Endothelial cell (in vitro differentiated cells): ENCODE measurements around the gene RFC3. TPM values are rescaled to one million over a fixed set of nuclear protein-coding genes. Genes with fewer than 3 reads are reported as not detected.

ENCODE experiments used
- DNase-seq: peaks from one replicate; pipeline ENCODE4 v3.0.0; 2021; ENCODE audit warnings: low spot score
- H3K27ac Mint-ChIP-seq: one replicate; pipeline ENCODE4 v1.8.0; 2021; ENCODE audit warnings: mixed read lengths, inconsistent platforms; ENCODE audit not compliant: unreplicated experiment
- H3K27me3 Mint-ChIP-seq: one replicate; pipeline ENCODE4 v1.8.0; 2021; ENCODE audit warnings: mild to moderate bottlenecking, moderate library complexity, mixed read lengths, inconsistent platforms; ENCODE audit not compliant: unreplicated experiment
- H3K36me3 Mint-ChIP-seq: one replicate; pipeline ENCODE4 v1.8.0; 2021; ENCODE audit warnings: mild to moderate bottlenecking, low read depth, mixed read lengths, inconsistent platforms; ENCODE audit not compliant: unreplicated experiment
- H3K4me1 Mint-ChIP-seq: one replicate; pipeline ENCODE4 v1.8.0; 2021; ENCODE audit warnings: mild to moderate bottlenecking, mixed read lengths, inconsistent platforms; ENCODE audit not compliant: unreplicated experiment
- H3K4me3 Mint-ChIP-seq: one replicate; pipeline ENCODE4 v1.8.0; 2021; ENCODE audit warnings: mild to moderate bottlenecking, mixed read lengths, inconsistent platforms; ENCODE audit not compliant: unreplicated experiment
- H3K9me3 Mint-ChIP-seq: one replicate; pipeline ENCODE4 v1.8.0; 2021; ENCODE audit warnings: mixed read lengths, inconsistent platforms; ENCODE audit not compliant: unreplicated experiment
- CTCF ChIP-seq: fragments of 200-600 bp; sonication (generic); IDR thresholded peaks from one replicate; pipeline ENCODE4 v1.5.0; 2021; ENCODE audit warnings: antibody characterized with exemption; ENCODE audit not compliant: unreplicated experiment
- total RNA-seq: library from RNA; stranded (reverse); fragmentation: NEBNext Ultra II Directional; extraction: Animal tissue kit (Norgen Biotek cat#: 25700); gene quantifications from one replicate; pipeline ENCODE4 v1.2.1, GENCODE V29; 2021; ENCODE audit not compliant: unreplicated experiment

RFC3 gene
- total RNA-seq, 1 donor from 2014 or later: 11.7 TPM

GRCh38 chr13:33796095-33796494 lies 21.9 kb upstream of the RFC3 start:
- no peak overlapping the region for H3K27ac Mint-ChIP-seq
- no peaks in the 10 kb centered on the region for H3K36me3 Mint-ChIP-seq
- H3K9me3 Mint-ChIP-seq: no peaks in the 10 kb centered on the region
- no peaks in the 10 kb centered on the region for H3K27me3 Mint-ChIP-seq
- no peak for TF ChIP-seq CTCF
- DNase-seq: no peak
- H3K4me3 Mint-ChIP-seq: no peak overlapping the region
- H3K4me1 Mint-ChIP-seq: peaks cover 7% of the 10 kb centered on the region

GRCh38 chr13:33797622-33798021 lies 20.3 kb upstream of the RFC3 start:
- no peak for TF ChIP-seq CTCF
- DNase-seq: no peak
- no peak overlapping the region for H3K4me3 Mint-ChIP-seq
- no peaks in the 10 kb centered on the region for H3K9me3 Mint-ChIP-seq
- no peaks in the 10 kb centered on the region for H3K27me3 Mint-ChIP-seq
- no peak overlapping the region for H3K27ac Mint-ChIP-seq
- no peaks in the 10 kb centered on the region for H3K36me3 Mint-ChIP-seq
- H3K4me1 Mint-ChIP-seq: peaks cover 7% of the 10 kb centered on the region

GRCh38 chr13:33798023-33798422 lies 19.9 kb upstream of the RFC3 start:
- H3K27me3 Mint-ChIP-seq: no peaks in the 10 kb centered on the region
- peaks cover 7% of the 10 kb centered on the region for H3K4me1 Mint-ChIP-seq
- H3K4me3 Mint-ChIP-seq: no peak overlapping the region
- H3K9me3 Mint-ChIP-seq: no peaks in the 10 kb centered on the region
- no peak overlapping the region for H3K27ac Mint-ChIP-seq
- no peaks in the 10 kb centered on the region for H3K36me3 Mint-ChIP-seq
- TF ChIP-seq CTCF: no peak
- no peak for DNase-seq

GRCh38 chr13:33799950-33800592 lies 17.9 kb upstream of the RFC3 start:
- TF ChIP-seq CTCF: no peak
- Mint-ChIP-seq H3K4me3 (no peak overlapping the region), H3K27ac (no peak overlapping the region), H3K36me3 (no peaks in the 10 kb centered on the region), H3K4me1 (peaks cover 7% of the 10 kb centered on the region), H3K9me3 (no peaks in the 10 kb centered on the region), H3K27me3 (no peaks in the 10 kb centered on the region)
- DNase-seq: no peak

GRCh38 chr13:33800646-33801186 lies 17.2 kb upstream of the RFC3 start:
- Mint-ChIP-seq H3K9me3 (no peaks in the 10 kb centered on the region), H3K4me1 (peaks cover 7% of the 10 kb centered on the region), H3K27ac (no peak overlapping the region), H3K36me3 (no peaks in the 10 kb centered on the region), H3K4me3 (no peak overlapping the region), H3K27me3 (no peaks in the 10 kb centered on the region)
- no peak for TF ChIP-seq CTCF
- DNase-seq: no peak
